ENCODE measurements around the gene MCM5.

MCM5 gene

GRCh38 chr22:35424761-35425160 is 24.8 kb downstream of the MCM5 start:
- TF ChIP-seq CTCF (conservative IDR thresholded peaks at IDR 0.05) = no peak
- no peak for TF ChIP-seq ZFX (IDR thresholded peaks at IDR 0.05)
- H3K27ac ChIP-seq = no peak overlapping the region

- no peak for TF ChIP-seq CTCF (conservative IDR thresholded peaks at IDR 0.05)
- TF ChIP-seq ZFX (IDR thresholded peaks at IDR 0.05) = no peak
- H3K27ac ChIP-seq = no peak overlapping the region
These were observed 25.6 kb downstream of the MCM5 start for GRCh38 chr22:35425546-35425945.

- H3K27ac ChIP-seq = no peak overlapping the region
- TF ChIP-seq CTCF (conservative IDR thresholded peaks at IDR 0.05) = no peak
- TF ChIP-seq ZFX (IDR thresholded peaks at IDR 0.05) = no peak
These were observed 26.2 kb downstream of the MCM5 start for GRCh38 chr22:35425971-35426800.

- H3K27ac ChIP-seq = no peak overlapping the region
- TF ChIP-seq ZFX (IDR thresholded peaks at IDR 0.05) = no peak
- no peak for TF ChIP-seq CTCF (conservative IDR thresholded peaks at IDR 0.05)
These were observed 26.8 kb downstream of the MCM5 start for GRCh38 chr22:35426801-35427140.

- TF ChIP-seq CTCF (conservative IDR thresholded peaks at IDR 0.05) = peak; percentile 99
- no peak for TF ChIP-seq ZFX (IDR thresholded peaks at IDR 0.05)
- H3K27ac ChIP-seq = peak overlapping the region; percentile 46
These were observed 31.0 kb downstream of the MCM5 start for GRCh38 chr22:35430897-35431322.

GRCh38 chr22:35431483-35432227 is 31.7 kb downstream of the MCM5 start:
- H3K27ac ChIP-seq = peak overlapping the region; percentile 46
- no peak for TF ChIP-seq CTCF (conservative IDR thresholded peaks at IDR 0.05)
- TF ChIP-seq ZFX (IDR thresholded peaks at IDR 0.05) = no peak

GRCh38 chr22:35432228-35432905 is 32.4 kb downstream of the MCM5 start:
- H3K27ac ChIP-seq = no peak overlapping the region
- TF ChIP-seq CTCF (conservative IDR thresholded peaks at IDR 0.05) (no peak), ZFX (IDR thresholded peaks at IDR 0.05) (no peak)

Data from C4-2B (cell line).